Occipital lobe (tissue), 2 donors: ENCODE data around the gene CFDP1. TPM values are rescaled to one million over a fixed set of nuclear protein-coding genes. Genes with fewer than 3 reads are reported as not detected.
A peak's percentile ranks its signal among the peaks of the same experiment; 100 is the strongest.

ENCODE experiments used
- DNase-seq: peaks from one replicate; lab custom pipeline; 2025; lab: John Stamatoyannopoulos, UW
- total RNA-seq: library from RNA; depleted of rRNA; stranded (reverse); fragments of >200 nt; gene quantifications from one replicate; pipeline ENCODE4 v1.2.3, GENCODE V29; 2014

CFDP1 gene
- total RNA-seq, 1 donor from 2014 or later: 37.3 TPM

GRCh38 chr16:75320435-75320834, 112.9 kb downstream of the CFDP1 start:
- peak; percentile 48 for DNase-seq

GRCh38 chr16:75319513-75320411, 113.5 kb downstream of the CFDP1 start:
- no peak for DNase-seq

- no peak for DNase-seq
Measured at GRCh38 chr16:75318737-75319136, 114.6 kb downstream of the CFDP1 start.

GRCh38 chr16:75317532-75317931, 115.8 kb downstream of the CFDP1 start:
- DNase-seq: no peak

GRCh38 chr16:75317101-75317522, 116.2 kb downstream of the CFDP1 start:
- no peak for DNase-seq

- DNase-seq: no peak
Measured at GRCh38 chr16:75315539-75316306, 117.6 kb downstream of the CFDP1 start.

GRCh38 chr16:75312875-75313274, 120.4 kb downstream of the CFDP1 start:
- DNase-seq: no peak

- DNase-seq: no peak
Measured at GRCh38 chr16:75311383-75311938, 121.8 kb downstream of the CFDP1 start.

GRCh38 chr16:75310541-75310940, 122.8 kb downstream of the CFDP1 start:
- DNase-seq: no peak

- DNase-seq: no peak
Measured at GRCh38 chr16:75309899-75310430, 123.3 kb downstream of the CFDP1 start.

GRCh38 chr16:75309156-75309555, 124.1 kb downstream of the CFDP1 start:
- DNase-seq: no peak

GRCh38 chr16:75308011-75308410, 125.3 kb downstream of the CFDP1 start:
- DNase-seq: no peak

- no peak for DNase-seq
Measured at GRCh38 chr16:75307506-75307905, 125.8 kb downstream of the CFDP1 start.

- DNase-seq: no peak
Measured at GRCh38 chr16:75306099-75306762, 127.1 kb downstream of the CFDP1 start.

- DNase-seq: peak; percentile 40
Measured at GRCh38 chr16:75305364-75306098, 127.8 kb downstream of the CFDP1 start.

- peak; percentile 17 for DNase-seq
Measured at GRCh38 chr16:75304521-75305363, 128.6 kb downstream of the CFDP1 start.

GRCh38 chr16:75301804-75302203, 131.5 kb downstream of the CFDP1 start:
- no peak for DNase-seq

GRCh38 chr16:75298267-75298666, 135.0 kb downstream of the CFDP1 start:
- no peak for DNase-seq

GRCh38 chr16:75296606-75297005, 136.7 kb downstream of the CFDP1 start:
- DNase-seq: no peak
